Bronchial epithelial cell (primary cell): ENCODE results near the gene AK1. TPM values are rescaled to one million over a fixed set of nuclear protein-coding genes. Genes with fewer than 3 reads are reported as not detected.

ENCODE experiments used
- DNase-seq: peaks from one replicate; pipeline ENCODE4 v3.0.0-alpha.2; 2010; ENCODE audit warnings: low read depth
- FAIRE-seq: peaks from 2 replicates; lab custom pipeline; 2011; peaks lifted over from hg19 to GRCh38; lab: Jason Lieb, UNC
- H3K27me3 ChIP-seq: 2 replicates; pipeline ENCODE4 v1.5.1; 2011; ENCODE audit warnings: low read length; ENCODE audit not compliant: control insufficient read depth, insufficient read depth
- H3K36me3 ChIP-seq: 2 replicates; pipeline ENCODE4 v1.5.1; 2011; ENCODE audit warnings: low read length; ENCODE audit not compliant: control insufficient read depth, insufficient read depth
- H3K4me3 ChIP-seq: 2 replicates; pipeline ENCODE4 v1.5.1; 2011; ENCODE audit warnings: mild to moderate bottlenecking, low read depth, low read length, control low read depth
- CTCF ChIP-seq: IDR thresholded peaks from 2 replicates; pipeline ENCODE4 v1.5.1; 2011; ENCODE audit warnings: mild to moderate bottlenecking, moderate library complexity, low read length, control low read depth, inconsistent platforms; ENCODE audit not compliant: insufficient read depth, severe bottlenecking
- total RNA-seq: library from RNA; depleted of rRNA; stranded (reverse); fragments of >200 nt; gene quantifications from 2 replicates; pipeline ENCODE4 v1.2.1, GENCODE V29; 2014

Gene AK1
- total RNA-seq, 1 donor from 2014 or later, result 19.0 TPM

GRCh38 chr9:127923046-127923445, 45.6 kb upstream of the AK1 start:
- Histone ChIP-seq H3K27me3 (no peaks in the 10 kb centered on the region), H3K4me3 (no peak overlapping the region), H3K36me3 (no peaks in the 10 kb centered on the region)
- FAIRE-seq, result no peak
- no peak for TF ChIP-seq CTCF
- no peak for DNase-seq

GRCh38 chr9:127921557-127922120, 44.2 kb upstream of the AK1 start:
- Histone ChIP-seq H3K27me3 (no peaks in the 10 kb centered on the region), H3K4me3 (no peak overlapping the region), H3K36me3 (no peaks in the 10 kb centered on the region)
- FAIRE-seq, result no peak
- peak; percentile 94 for TF ChIP-seq CTCF
- DNase-seq, result no peak

GRCh38 chr9:127920794-127921193, 43.3 kb upstream of the AK1 start:
- no peak for DNase-seq
- Histone ChIP-seq H3K4me3 (no peak overlapping the region), H3K27me3 (no peaks in the 10 kb centered on the region), H3K36me3 (no peaks in the 10 kb centered on the region)
- no peak for TF ChIP-seq CTCF
- FAIRE-seq, result no peak

GRCh38 chr9:127919253-127919815, 41.9 kb upstream of the AK1 start:
- TF ChIP-seq CTCF, result no peak
- H3K4me3 ChIP-seq, result no peak overlapping the region
- DNase-seq (peak; percentile 100), FAIRE-seq (peak; percentile 97)
- H3K36me3 ChIP-seq, result no peaks in the 10 kb centered on the region
- H3K27me3 ChIP-seq, result no peaks in the 10 kb centered on the region

GRCh38 chr9:127918183-127919107, 41.0 kb upstream of the AK1 start:
- Histone ChIP-seq H3K27me3 (no peaks in the 10 kb centered on the region), H3K36me3 (no peaks in the 10 kb centered on the region), H3K4me3 (no peak overlapping the region)
- TF ChIP-seq CTCF, result peak; percentile 11
- no peak for DNase-seq
- no peak for FAIRE-seq
